HCT116 (cell line): ENCODE results near the gene ABCC9.

Source experiments
- EZH2 ChIP-seq: fragments of 200-600 bp; sonication (generic); IDR thresholded peaks from 2 replicates; pipeline ENCODE4 v1.6.1; 2017; ENCODE audit warnings: antibody characterized with exemption, mixed run types
- POLR2AphosphoS5 ChIP-seq: IDR thresholded peaks from 2 replicates; pipeline ENCODE4 v1.6.1; 2011; ENCODE audit warnings: mild to moderate bottlenecking, low read depth, low read length, moderate library complexity
- RAD21 ChIP-seq: IDR thresholded peaks from 2 replicates; pipeline ENCODE4 v1.6.1; 2012; ENCODE audit warnings: low read depth, mild to moderate bottlenecking
- TF ChIP-seq, protein P1 (sequence below), 3 experiments: fragments of 200-600 bp in 1 of 3; sonication (generic) in 1 of 3; IDR thresholded peaks in 2 of 3; conservative IDR thresholded peaks in 1 of 3; 2 replicates each; pipeline ENCODE4 v1.5.1; 2012 to 2017; ENCODE audit warnings: low read depth in 2 of 3, low read length in 2 of 3, antibody characterized with exemption in 1 of 3, borderline replicate concordance in 1 of 3, control low read depth in 1 of 3, mild to moderate bottlenecking in 1 of 3, mixed read lengths in 1 of 3, mixed run types in 1 of 3, moderate library complexity in 1 of 3; ENCODE audit not compliant: insufficient read depth in 1 of 3

DNA sequence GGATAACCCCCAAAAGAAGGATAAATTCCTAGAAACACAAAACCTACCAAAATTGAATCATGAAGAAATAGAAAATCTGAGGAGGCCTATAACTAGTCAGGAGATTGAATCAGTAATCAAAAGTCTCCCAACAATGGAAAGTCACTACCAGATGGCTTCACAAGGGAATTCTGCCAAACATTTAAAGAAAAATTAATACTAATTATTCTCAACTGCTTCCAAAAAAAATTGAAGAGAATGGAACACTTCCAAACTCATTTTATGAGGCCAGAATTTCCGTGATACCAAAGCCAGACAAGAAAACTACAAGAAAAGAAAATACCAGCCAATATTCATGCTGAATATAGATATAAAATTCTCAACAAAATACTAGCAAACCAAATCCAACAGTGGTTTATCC, 7.8 kb upstream of the ABCC9 start:
- TF ChIP-seq, protein P1, sequence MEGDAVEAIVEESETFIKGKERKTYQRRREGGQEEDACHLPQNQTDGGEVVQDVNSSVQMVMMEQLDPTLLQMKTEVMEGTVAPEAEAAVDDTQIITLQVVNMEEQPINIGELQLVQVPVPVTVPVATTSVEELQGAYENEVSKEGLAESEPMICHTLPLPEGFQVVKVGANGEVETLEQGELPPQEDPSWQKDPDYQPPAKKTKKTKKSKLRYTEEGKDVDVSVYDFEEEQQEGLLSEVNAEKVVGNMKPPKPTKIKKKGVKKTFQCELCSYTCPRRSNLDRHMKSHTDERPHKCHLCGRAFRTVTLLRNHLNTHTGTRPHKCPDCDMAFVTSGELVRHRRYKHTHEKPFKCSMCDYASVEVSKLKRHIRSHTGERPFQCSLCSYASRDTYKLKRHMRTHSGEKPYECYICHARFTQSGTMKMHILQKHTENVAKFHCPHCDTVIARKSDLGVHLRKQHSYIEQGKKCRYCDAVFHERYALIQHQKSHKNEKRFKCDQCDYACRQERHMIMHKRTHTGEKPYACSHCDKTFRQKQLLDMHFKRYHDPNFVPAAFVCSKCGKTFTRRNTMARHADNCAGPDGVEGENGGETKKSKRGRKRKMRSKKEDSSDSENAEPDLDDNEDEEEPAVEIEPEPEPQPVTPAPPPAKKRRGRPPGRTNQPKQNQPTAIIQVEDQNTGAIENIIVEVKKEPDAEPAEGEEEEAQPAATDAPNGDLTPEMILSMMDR (IDR thresholded peaks at IDR 0.05 in 2 of 3, conservative IDR thresholded peaks at IDR 0.05 in 1 of 3; ENCODE audit: borderline replicate concordance in 1 of 3, insufficient read depth in 1 of 3, low read depth in 2 of 3, low read length in 2 of 3) = no peak
- TF ChIP-seq POLR2AphosphoS5 (no peak), RAD21 (no peak), EZH2 (no peak)
